ENCODE measurements around the gene ZNF419.
"Not testable (repeated sequence)": the region's sequence is repeated elsewhere in the genome, so short reads cannot be mapped to it uniquely, and the experiment has no call there.

ZNF419 gene

DNA sequence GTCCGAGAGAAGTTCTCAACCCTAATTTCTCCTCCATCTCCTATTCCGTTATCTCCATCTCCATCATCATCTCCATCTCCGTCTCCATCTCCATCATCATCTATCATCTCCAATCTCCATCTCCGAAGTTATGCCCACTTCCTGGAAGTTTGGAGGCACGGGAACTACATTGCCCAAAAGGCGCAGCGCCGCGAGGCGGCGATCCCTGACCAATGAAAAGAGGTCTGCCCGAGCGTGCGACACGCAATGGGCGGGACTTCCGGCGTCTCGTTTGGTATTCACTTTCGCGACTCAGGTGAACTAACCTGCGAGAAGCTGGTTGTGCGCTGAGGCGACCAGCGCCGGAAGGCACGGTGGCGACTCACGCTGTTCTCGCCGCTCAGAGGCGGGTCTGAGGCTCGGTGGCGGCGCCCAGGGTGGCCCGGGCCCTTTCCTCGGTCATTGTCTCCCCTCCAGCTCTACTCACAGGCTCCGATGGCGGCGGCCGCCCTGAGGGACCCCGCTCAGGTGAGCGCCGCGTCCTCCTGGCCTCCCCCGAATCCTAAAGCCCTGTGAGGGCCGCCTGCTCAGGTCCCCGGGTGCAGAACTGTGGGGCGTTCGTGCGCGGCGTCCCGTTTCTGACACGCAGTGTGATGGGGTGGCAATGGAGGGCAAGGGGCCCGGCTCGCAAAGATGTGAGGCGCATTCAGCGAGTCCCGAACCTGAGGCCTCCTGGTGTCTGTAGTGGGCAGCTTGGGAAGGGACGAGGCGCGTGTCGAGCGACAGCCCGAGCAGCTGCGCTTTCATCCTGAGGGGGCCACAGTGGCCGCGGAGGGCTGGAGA is at the start of gene ZNF419:
TSS of gene ZNF419 (plus strand) at position 274 of the 822 bp plus-strand sequence. CDS start at position 475, 201 bp downstream.
- peak; percentile 87 for DNase-seq

- no peak for DNase-seq
Measured at GRCh38 chr19:57437931-57438330, 49.6 kb upstream of the ZNF419 start.

- DNase-seq = no peak
Measured at GRCh38 chr19:57438925-57439324, 48.6 kb upstream of the ZNF419 start.

DNA sequence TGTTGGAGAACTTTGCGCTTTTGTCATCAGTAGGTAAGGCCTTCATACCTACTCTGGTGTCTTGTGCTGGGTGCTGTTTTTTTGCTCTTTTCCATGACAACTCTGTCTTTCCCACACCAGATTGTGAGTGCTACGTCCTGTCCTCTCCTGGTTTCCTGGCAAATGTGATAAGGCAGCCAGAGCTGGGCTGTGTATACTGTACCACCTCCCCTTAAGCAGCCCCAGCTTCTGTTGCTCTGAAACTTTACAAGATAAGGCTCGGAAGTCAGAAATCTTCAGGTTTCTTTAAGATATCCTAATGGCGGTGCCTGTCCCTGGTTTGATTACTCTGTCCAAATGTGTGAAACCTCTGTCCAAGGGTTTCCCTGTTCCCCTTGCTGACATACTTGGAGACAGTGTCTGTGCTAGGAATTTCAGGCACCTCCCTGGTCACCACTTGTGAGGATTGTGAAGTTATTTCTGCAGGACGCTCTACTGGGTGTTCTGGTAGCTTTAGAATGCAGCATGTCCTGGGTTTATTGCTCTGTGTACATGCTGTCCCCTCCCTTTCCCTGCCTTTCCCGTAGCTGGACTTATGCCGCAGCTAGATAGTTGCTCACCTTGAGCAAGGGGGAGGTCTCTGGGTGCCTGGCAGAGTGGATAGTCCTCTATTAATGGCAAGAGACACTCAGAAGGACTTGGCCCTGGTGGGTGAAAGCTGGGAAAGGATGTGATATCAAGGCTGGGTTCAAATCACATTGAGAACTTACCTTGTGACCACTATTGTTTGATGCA is 45.4 kb upstream of the ZNF419 start:
- no peak for DNase-seq

GRCh38 chr19:57443121-57443696 is 44.3 kb upstream of the ZNF419 start:
- no peak for DNase-seq

- no peak for DNase-seq
Measured at GRCh38 chr19:57452307-57452706, 35.2 kb upstream of the ZNF419 start.

DNA sequence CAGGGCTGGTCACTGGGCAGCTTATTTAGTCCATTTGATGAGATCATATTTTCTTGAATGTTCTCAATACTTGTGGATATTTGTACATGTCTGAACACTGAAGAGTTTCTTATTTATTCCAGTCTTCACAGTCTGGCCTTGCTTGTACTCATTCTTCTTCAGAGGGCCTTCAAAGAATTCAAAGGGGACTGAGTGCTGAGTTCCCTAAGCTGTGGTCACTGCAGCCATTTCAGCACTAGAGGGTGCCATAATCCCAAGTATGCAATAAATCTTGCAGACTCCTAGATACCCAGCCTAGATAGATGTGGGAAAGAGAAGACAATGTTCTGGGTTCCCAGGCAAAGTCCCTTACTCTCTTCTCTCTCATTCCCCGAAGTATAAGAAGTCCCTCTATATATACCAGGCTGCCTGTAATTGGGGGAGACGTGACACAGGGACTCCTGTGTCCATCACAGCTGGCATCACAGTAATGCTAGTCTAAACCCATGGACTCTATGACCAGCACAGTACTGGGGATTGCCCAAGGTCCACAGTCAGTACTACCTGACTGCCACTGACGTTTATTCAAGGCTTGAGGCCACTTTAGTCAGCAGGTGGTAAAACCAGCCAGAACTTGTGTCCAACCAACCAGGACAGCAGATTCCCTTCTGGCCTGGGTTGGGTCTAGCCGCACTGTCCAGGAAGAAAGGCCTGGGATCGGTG is 21.7 kb upstream of the ZNF419 start:
- DNase-seq = peak; percentile 3

DNA sequence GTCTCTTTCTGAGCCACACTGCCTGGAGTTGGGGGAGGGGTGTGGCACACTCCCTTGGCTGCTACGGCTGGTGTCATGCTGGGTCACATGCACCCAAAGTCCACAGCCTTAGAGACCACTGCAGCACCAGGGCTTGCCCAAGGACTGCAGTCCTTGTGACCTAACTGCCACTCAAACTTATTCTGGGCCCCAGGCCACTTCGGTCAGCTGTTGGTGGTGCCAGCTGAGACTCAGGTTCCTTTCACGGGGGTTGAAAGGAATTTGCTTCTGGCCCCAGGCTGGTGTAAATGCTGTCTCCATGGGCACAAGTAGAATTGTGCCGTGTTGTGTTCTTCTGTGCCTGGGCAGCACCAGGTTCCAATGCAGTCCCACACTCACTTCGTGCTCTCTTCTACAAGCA is 21.1 kb upstream of the ZNF419 start:
- DNase-seq = no peak

GRCh38 chr19:57473646-57474045 is 13.9 kb upstream of the ZNF419 start:
- no peak for DNase-seq

- peak; percentile 95 for DNase-seq
Measured at GRCh38 chr19:57477191-57478008, 10.2 kb upstream of the ZNF419 start, which contains the start of gene ZNF772. TSS of gene ZNF772 (minus strand) at chr19:57477566. CDS start at chr19:57477309, 257 bp downstream.

DNA sequence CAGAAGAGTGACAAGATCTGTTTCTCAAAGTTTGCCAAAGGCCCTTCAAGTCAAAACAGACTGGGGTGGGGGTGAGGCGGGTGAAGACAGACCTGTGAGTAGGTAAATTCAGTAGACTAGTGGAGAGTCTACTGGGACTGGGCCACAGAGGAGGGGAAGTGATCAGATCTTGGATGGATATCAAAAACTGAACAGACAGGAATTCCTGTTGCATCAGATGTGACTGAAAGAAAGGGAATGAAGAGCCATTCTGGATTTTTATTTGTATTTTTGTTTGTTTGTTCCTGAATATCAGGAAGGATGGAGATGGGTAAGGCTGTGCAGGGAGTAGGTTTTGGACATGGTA is 722 bp downstream of the ZNF419 start:
- DNase-seq = not testable (repeated sequence)

DNA sequence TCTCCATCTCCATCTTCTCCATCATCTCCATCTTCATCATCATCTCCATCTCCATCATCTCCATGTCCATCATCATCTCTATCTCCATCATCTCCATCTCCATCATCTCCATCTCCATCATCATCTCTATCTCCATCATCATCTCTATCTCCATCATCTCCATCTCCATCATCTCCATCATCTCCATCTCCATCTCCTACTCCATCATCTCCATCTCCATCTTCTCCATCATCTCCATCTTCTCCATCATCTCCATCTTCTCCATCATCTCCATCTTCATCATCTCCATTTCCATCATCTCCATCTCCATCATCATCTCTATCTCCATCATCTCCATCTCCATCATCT is 11.8 kb downstream of the ZNF419 start:
- not testable (repeated sequence) for DNase-seq

DNA sequence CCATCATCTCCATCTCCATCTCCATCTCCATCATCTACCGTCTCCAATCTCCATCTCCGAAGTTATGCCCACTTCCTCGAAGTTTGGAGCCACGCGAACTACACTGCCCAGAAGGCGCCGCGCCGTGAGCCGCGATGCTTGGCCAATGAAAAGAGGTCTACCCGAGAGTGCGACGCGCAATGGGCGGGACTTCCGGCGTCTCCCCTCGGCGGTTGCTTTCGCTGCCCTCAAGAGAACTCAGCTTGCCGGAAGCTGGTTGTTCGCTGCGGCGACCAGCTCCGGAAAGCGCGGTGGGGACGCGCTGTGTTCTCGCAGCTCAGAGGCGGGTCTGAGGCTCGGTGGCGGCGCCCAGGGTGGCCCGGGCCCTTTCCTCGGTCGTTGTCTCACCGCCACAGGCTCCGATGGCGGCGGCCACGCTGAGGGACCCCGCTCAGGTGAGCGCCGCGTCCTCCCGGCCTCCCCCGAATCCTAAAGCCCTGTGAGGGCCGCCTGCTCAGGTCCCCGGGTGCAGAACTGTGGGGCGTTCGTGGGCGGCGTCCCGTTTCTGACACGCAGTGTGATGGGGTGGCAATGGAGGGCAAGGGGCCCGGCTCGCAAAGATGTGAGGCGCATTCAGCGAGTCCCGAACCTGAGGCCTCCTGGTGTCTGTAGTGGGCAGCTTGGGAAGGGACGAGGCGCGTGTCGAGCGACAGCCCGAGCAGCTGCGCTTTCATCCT is 12.3 kb downstream of the ZNF419 start, which contains the start of gene ZNF773:
TSS of gene ZNF773 (plus strand) at position 259 of the 716 bp plus-strand sequence. CDS start at position 402, 143 bp downstream.
- DNase-seq = peak; percentile 88

DNA sequence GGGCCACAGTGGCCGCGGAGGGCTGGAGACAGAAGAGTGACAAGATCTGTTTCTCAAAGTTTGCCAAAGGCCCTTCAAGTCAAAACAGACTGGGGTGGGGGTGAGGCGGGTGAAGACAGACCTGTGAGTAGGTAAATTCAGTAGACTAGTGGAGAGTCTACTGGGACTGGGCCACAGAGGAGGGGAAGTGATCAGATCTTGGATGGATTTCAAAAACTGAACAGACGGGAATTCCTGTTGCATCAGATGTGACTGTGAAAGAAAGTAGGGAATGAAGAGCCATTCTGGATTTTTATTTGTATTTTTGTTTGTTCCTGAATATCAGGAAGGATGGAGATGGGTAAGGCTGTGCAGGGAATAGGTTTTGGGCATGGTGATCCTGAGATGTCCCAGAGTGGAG is 12.8 kb downstream of the ZNF419 start:
- DNase-seq = peak; percentile 16

GRCh38 chr19:57506163-57506562 is 18.6 kb downstream of the ZNF419 start:
- DNase-seq = no peak

GRCh38 chr19:57511484-57511883 is 23.9 kb downstream of the ZNF419 start:
- no peak for DNase-seq

GRCh38 chr19:57512845-57513244 is 25.3 kb downstream of the ZNF419 start:
- DNase-seq = no peak

- peak; percentile 38 for DNase-seq
Measured at GRCh38 chr19:57515255-57515654, 27.7 kb downstream of the ZNF419 start.

GRCh38 chr19:57518021-57518420 is 30.5 kb downstream of the ZNF419 start:
- DNase-seq = not testable (repeated sequence)

DNA sequence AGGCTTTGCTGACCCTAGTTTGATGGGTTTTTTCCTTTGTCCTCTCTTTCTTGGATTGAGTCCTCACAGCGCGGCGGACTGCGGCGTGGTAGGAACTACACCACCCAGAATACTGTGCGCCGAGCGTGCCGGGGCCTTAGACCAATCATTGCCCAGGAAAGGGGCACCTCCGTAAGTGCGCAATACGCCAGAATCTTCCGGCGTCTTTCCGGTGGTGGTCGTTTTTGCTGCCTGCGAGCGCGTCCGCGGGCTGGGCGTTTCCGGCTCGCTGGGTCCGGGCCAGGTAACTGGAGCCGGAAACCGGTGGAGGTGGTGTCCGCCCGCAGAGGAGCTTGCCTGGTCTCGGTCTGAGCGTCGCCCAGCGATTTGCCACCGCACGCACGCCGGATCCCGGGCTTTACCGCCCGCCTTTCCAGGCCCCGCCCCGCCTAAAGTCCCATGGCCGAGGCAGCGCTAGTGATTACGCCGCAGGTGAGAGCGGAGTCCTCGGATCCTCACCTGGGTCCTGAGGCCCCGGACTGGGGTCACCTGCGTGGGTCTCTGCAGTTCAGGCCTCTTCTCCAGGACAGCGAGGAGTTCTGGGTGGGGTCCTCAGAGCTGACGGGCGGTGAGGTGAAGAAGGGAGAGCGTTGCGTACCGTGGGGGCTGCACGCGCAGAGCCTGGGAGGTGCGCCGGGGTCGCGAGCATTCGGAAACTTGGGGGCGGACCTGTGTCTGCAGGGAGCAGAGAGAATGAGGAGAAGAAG is 39.8 kb downstream of the ZNF419 start, which contains the start of gene ZNF549:
TSS of gene ZNF549 (plus strand) at position 221 of the 746 bp plus-strand sequence. CDS start at position 439, 218 bp downstream.
- peak; percentile 94 for DNase-seq
